Prostate gland (tissue), 2 donors: ENCODE data around the gene CRTAC1.

Experiments used
- POLR2AphosphoS5 ChIP-seq: sonication (generic); formaldehyde crosslinking; IDR thresholded peaks from one replicate; pipeline ENCODE4 v1.6.1; 2017; ENCODE audit warnings: antibody characterized with exemption
- TF ChIP-seq, protein P1 (sequence below), 4 experiments: fragments of 200-600 bp in 2 of 4; fragments of 450-650 bp in 2 of 4; sonication (generic) in 2 of 4; IDR thresholded peaks; 1 replicate in 3 of 4; 2 replicates in 1 of 4; pipeline ENCODE4 v1.5.1; 2016 to 2019; ENCODE audit warnings: antibody characterized with exemption in 4 of 4, mild to moderate bottlenecking in 2 of 4, moderate library complexity in 2 of 4

DNA sequence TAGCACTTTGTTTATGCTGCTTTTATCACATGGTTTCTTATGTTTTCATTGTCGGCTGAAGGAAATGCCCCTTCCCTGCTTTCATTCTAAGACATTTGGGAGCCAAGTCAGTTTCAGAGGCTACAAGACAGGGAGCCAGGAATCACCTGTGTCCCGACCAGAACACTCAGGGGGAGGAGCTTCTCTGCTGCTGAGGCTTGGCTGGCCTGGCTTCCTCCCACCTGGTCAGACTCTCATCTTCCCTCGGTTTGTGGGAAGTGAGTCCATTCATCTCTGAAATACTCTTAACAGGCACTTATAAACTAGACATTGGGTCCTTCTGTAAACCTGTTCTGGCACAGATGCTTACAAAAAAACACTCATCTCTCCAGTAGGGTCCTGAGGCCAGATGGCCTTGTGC, 200.4 kb downstream of the CRTAC1 start:
- TF ChIP-seq, protein P1, sequence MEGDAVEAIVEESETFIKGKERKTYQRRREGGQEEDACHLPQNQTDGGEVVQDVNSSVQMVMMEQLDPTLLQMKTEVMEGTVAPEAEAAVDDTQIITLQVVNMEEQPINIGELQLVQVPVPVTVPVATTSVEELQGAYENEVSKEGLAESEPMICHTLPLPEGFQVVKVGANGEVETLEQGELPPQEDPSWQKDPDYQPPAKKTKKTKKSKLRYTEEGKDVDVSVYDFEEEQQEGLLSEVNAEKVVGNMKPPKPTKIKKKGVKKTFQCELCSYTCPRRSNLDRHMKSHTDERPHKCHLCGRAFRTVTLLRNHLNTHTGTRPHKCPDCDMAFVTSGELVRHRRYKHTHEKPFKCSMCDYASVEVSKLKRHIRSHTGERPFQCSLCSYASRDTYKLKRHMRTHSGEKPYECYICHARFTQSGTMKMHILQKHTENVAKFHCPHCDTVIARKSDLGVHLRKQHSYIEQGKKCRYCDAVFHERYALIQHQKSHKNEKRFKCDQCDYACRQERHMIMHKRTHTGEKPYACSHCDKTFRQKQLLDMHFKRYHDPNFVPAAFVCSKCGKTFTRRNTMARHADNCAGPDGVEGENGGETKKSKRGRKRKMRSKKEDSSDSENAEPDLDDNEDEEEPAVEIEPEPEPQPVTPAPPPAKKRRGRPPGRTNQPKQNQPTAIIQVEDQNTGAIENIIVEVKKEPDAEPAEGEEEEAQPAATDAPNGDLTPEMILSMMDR (IDR thresholded peaks at IDR 0.05), result no peak
- TF ChIP-seq POLR2AphosphoS5, result no peak
